ENCODE measurements around the gene STX18. TPM values are rescaled to one million over a fixed set of nuclear protein-coding genes. Genes with fewer than 3 reads are reported as not detected.

The STX18 gene
- total RNA-seq, 4 donors from 2014 or later, result 17.8 to 25.4 (median 23.4) TPM

- H3K36me3 ChIP-seq, result no peaks in the 10 kb centered on the region
- TF ChIP-seq POLR2AphosphoS5 (IDR thresholded peaks at IDR 0.05) (no peak), POLR2A (IDR thresholded peaks at IDR 0.05) (no peak), EP300 (IDR thresholded peaks at IDR 0.05) (no peak)
- TF ChIP-seq, protein P1, sequence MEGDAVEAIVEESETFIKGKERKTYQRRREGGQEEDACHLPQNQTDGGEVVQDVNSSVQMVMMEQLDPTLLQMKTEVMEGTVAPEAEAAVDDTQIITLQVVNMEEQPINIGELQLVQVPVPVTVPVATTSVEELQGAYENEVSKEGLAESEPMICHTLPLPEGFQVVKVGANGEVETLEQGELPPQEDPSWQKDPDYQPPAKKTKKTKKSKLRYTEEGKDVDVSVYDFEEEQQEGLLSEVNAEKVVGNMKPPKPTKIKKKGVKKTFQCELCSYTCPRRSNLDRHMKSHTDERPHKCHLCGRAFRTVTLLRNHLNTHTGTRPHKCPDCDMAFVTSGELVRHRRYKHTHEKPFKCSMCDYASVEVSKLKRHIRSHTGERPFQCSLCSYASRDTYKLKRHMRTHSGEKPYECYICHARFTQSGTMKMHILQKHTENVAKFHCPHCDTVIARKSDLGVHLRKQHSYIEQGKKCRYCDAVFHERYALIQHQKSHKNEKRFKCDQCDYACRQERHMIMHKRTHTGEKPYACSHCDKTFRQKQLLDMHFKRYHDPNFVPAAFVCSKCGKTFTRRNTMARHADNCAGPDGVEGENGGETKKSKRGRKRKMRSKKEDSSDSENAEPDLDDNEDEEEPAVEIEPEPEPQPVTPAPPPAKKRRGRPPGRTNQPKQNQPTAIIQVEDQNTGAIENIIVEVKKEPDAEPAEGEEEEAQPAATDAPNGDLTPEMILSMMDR (IDR thresholded peaks at IDR 0.05), result no peak
- no peak overlapping the region for H3K4me3 ChIP-seq
- no peak overlapping the region for H3K27ac ChIP-seq
- peaks cover 100% of the 10 kb centered on the region for H3K27me3 ChIP-seq
- ATAC-seq, result no peak
- peaks cover 0 to 20% (median 11%) of the 10 kb centered on the region in 3 donors for H3K4me1 ChIP-seq
- no peaks in the 10 kb centered on the region for H3K9me3 ChIP-seq
- 56 to 70% methylated on average over 2 of the region's 4 CpGs for WGBS, 2 donors (ENCODE audit: low coverage in 1 of 2)
Observed at GRCh38 chr4:4391866-4392265, 150.0 kb downstream of the STX18 start.

DNA sequence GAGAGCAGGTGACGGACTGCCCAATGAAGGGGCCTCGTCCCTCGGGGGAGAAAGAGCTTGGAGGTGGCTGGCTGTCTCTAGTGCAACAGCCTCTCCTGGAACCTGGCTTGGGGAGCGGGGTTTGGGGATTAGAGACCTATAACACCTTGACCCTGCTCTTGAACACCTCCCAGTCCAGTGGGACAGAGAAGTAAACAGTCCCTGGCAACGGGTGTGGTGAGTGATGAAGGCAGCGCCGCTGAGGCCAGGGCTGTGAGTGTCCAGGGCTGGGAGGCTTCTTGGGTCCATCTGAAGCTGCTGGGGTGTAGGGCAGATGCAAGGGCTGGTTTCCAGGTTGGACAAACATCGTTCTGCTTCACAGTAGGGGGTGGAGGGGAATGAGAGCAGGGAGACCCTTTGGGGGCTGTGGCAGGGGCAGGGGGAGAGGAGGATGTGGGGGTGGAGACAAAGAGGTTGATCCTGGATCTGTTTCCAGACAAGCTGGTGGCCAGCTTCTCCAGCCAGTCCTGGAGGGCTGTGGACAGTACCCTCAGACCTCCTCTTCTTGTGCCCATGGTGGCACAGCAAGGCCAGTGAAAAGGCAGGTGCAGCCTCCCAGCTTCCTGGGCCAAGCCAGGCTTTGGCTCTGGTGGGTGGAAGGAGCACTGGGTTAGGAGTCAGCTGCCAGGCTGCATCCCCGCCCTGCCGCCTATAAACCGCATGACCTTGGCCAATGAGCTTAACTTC lies 151.2 kb downstream of the STX18 start:
- Histone ChIP-seq H3K36me3 (no peaks in the 10 kb centered on the region), H3K27me3 (peaks cover 100% of the 10 kb centered on the region), H3K9me3 (no peaks in the 10 kb centered on the region), H3K27ac (no peak overlapping the region), H3K4me1 (peaks cover 0 to 32% (median 19%) of the 10 kb centered on the region in 3 donors), H3K4me3 (no peak overlapping the region)
- no peak for ATAC-seq
- 82% methylated on average over 5 of the region's 11 CpGs; no CpG with 5 or more reads in 1 of the 2 donors for WGBS, 2 donors (ENCODE audit: low coverage in 1 of 2)
- TF ChIP-seq POLR2A (IDR thresholded peaks at IDR 0.05) (no peak), POLR2AphosphoS5 (IDR thresholded peaks at IDR 0.05) (no peak), EP300 (IDR thresholded peaks at IDR 0.05) (no peak)
- TF ChIP-seq, protein P1 (IDR thresholded peaks at IDR 0.05), result no peak

DNA sequence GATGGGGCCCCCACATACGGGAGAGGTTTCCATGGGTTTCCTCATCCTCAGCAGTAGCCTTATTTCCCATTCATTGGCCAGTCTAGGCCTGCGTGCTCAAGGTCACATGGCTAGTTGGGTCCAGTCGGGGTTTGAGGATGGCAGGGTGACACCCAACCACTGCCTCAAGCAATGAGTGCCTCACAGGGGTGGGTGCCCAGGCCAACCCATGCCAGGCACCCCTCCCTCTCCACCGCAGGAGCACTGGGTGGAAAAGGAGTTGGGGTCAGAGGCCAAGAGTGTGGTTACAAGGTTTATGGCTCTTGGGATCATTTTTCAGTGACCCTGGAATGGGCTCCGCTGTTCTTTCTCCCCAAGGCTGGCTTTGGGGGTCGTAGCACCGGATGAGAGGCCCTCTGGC lies 151.8 kb downstream of the STX18 start:
- Histone ChIP-seq H3K27me3 (peaks cover 100% of the 10 kb centered on the region), H3K27ac (no peak overlapping the region), H3K4me3 (no peak overlapping the region), H3K36me3 (no peaks in the 10 kb centered on the region), H3K4me1 (peaks cover 0 to 34% (median 19%) of the 10 kb centered on the region in 3 donors), H3K9me3 (no peaks in the 10 kb centered on the region)
- 20 to 60% methylated on average over 1 of the region's 7 CpGs for WGBS, 2 donors (ENCODE audit: low coverage in 1 of 2)
- TF ChIP-seq EP300 (IDR thresholded peaks at IDR 0.05) (no peak), POLR2A (IDR thresholded peaks at IDR 0.05) (no peak), POLR2AphosphoS5 (IDR thresholded peaks at IDR 0.05) (no peak)
- TF ChIP-seq, protein P1 (IDR thresholded peaks at IDR 0.05), result no peak
- no peak for ATAC-seq

DNA sequence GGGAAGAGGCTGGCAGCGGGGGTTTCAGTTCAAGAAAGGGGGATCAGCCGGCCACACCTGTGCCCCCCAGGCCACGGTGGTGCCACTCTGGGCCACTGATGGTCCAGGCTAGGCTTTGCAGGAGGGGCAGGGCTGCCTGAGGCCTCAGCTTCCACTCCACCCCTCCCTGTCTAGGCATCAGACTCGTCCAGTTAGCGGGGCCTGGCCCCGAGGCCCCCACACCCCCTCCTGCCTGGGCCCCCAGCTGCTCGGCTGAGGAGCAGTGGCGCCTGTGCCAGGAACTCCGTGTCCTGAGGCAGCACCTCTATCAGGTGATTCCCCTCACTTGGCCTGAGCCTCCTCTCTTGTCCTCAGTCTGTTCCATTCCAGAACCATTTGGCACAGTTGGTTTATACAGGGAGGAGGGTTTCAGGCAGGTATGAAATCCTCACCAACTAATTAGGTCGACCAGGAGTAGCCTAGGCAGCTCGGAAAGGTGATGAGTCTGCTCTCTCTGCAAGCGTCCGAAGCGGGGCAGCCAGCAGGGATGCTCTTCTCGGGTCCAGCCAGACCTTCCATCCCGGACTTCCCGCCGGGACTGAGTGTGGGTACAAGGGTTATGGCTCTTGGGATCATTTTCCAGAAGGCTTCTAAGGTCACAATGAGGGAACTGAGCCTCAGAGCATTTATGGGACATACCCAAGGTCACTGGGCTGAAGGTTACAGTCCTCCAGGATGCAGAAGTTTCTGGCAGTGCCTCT lies 152.8 kb downstream of the STX18 start:
- peaks cover 0 to 34% (median 19%) of the 10 kb centered on the region in 3 donors for H3K4me1 ChIP-seq
- H3K9me3 ChIP-seq, result no peaks in the 10 kb centered on the region
- peaks cover 100% of the 10 kb centered on the region for H3K27me3 ChIP-seq
- 40 to 65% methylated on average over 1 to 4 of the region's 18 CpGs for WGBS, 2 donors (ENCODE audit: low coverage in 1 of 2)
- H3K36me3 ChIP-seq, result no peaks in the 10 kb centered on the region
- TF ChIP-seq EP300 (IDR thresholded peaks at IDR 0.05), result no peak
- no peak for TF ChIP-seq POLR2AphosphoS5 (IDR thresholded peaks at IDR 0.05)
- TF ChIP-seq POLR2A (IDR thresholded peaks at IDR 0.05), result no peak
- TF ChIP-seq, protein P1 (IDR thresholded peaks at IDR 0.05), result no peak
- H3K4me3 ChIP-seq, result no peak overlapping the region
- no peak overlapping the region for H3K27ac ChIP-seq
- ATAC-seq, result no peak
